Activated B cell treated with CpG ODN at 0.5 μM for 24 hours (primary cell): ENCODE data around the gene CCDC33. TPM values are rescaled to one million over a fixed set of nuclear protein-coding genes. Genes with fewer than 3 reads are reported as not detected.

ENCODE experiments used
- ATAC-seq: fragments of 200-7000 bp; cut with Tn5 transposase; one replicate; pipeline ENCODE4 v1.10.0; 2021; ENCODE audit warnings: low read depth, mild to moderate bottlenecking, moderate library complexity
- CTCF ChIA-PET: fragments of 350-600 bp; sonication (Branson Sonifier 250); formaldehyde crosslinking; loops from one replicate; lab custom pipeline; 2021; ENCODE audit warnings: antibody characterized with exemption; lab: Charles Lee
- POLR2A ChIA-PET: fragments of 350-600 bp; sonication (Branson Sonifier 250); formaldehyde crosslinking; loops from one replicate; lab custom pipeline; 2021; ENCODE audit warnings: antibody characterized with exemption; lab: Charles Lee
- DNase-seq: peaks from one replicate; pipeline ENCODE4 v3.0.0; 2022
- H3K27ac Mint-ChIP-seq: one replicate; pipeline ENCODE4 v1.8.0; 2020; ENCODE audit warnings: mixed read lengths
- H3K27me3 Mint-ChIP-seq: one replicate; pipeline ENCODE4 v1.8.0; 2021; ENCODE audit warnings: mixed read lengths
- H3K36me3 Mint-ChIP-seq: one replicate; pipeline ENCODE4 v1.8.0; 2021; ENCODE audit warnings: low read depth, mixed read lengths
- H3K4me1 Mint-ChIP-seq: one replicate; pipeline ENCODE4 v1.8.0; 2021; ENCODE audit warnings: mixed read lengths
- H3K4me3 Mint-ChIP-seq: one replicate; pipeline ENCODE4 v1.8.0; 2020; ENCODE audit warnings: mild to moderate bottlenecking, mixed read lengths
- H3K9me3 Mint-ChIP-seq: one replicate; pipeline ENCODE4 v1.8.0; 2020; ENCODE audit warnings: mixed read lengths
- CTCF ChIP-seq: fragments of 200-600 bp; IDR thresholded peaks from one replicate; pipeline ENCODE4 v1.8.0; 2022; ENCODE audit warnings: antibody characterized with exemption, mild to moderate bottlenecking
- intact Hi-C: fragments of 100-400 bp; cut with micrococcal nuclease; formaldehyde crosslinking; loops from one replicate; pipeline ENCODE4 v1.15.1; 2024
- total RNA-seq: library from RNA; stranded (reverse); gene quantifications from 2 replicates; pipeline ENCODE4 v1.2.3, GENCODE V29; 2022

The CCDC33 gene
- total RNA-seq = not detected in 2 replicates

GRCh38 chr15:74235962-74236361 lies at the start of gene CCDC33:
Gene CCDC33, plus strand, starts transcription at chr15:74236326. Its CDS starts 394 bp downstream, at chr15:74236720.
- Mint-ChIP-seq H3K27me3 (peaks cover 5% of the 10 kb centered on the region), H3K4me1 (peaks cover 13% of the 10 kb centered on the region), H3K4me3 (no peak within 1 kb of the TSS), H3K9me3 (no peaks in the 10 kb centered on the region), H3K36me3 (no peaks in the 10 kb centered on the region), H3K27ac (peak within 1 kb of the TSS; percentile 46)
- intact Hi-C loops = no loop called here
- ATAC-seq (peak; percentile 82), DNase-seq (peak; percentile 20)
- CTCF ChIA-PET = no interaction called here
- no peak for TF ChIP-seq CTCF
- POLR2A ChIA-PET = interaction anchor here (0.7 kb wide), 1 partner anchor 305 kb away, joined by 6 read pairs; no protein-coding TSS in a partner anchor

- POLR2A ChIA-PET = no interaction called here
- H3K27me3 Mint-ChIP-seq = no peaks in the 10 kb centered on the region
- intact Hi-C loops = no loop called here
- H3K27ac Mint-ChIP-seq = no peak overlapping the region
- H3K4me3 Mint-ChIP-seq = no peak overlapping the region
- ATAC-seq (no peak), DNase-seq (no peak)
- TF ChIP-seq CTCF = no peak
- no peaks in the 10 kb centered on the region for H3K4me1 Mint-ChIP-seq
- no peaks in the 10 kb centered on the region for H3K9me3 Mint-ChIP-seq
- no peaks in the 10 kb centered on the region for H3K36me3 Mint-ChIP-seq
- CTCF ChIA-PET = no interaction called here
Measured at GRCh38 chr15:74188216-74188615, 47.9 kb upstream of the CCDC33 start.

- no peaks in the 10 kb centered on the region for H3K9me3 Mint-ChIP-seq
- no peak for TF ChIP-seq CTCF
- no peak overlapping the region for H3K27ac Mint-ChIP-seq
- no peak overlapping the region for H3K4me3 Mint-ChIP-seq
- no peaks in the 10 kb centered on the region for H3K36me3 Mint-ChIP-seq
- peaks cover 4% of the 10 kb centered on the region for H3K27me3 Mint-ChIP-seq
- no peaks in the 10 kb centered on the region for H3K4me1 Mint-ChIP-seq
- ATAC-seq (no peak), DNase-seq (no peak)
- intact Hi-C loops = no loop called here
- CTCF ChIA-PET = no interaction called here
- POLR2A ChIA-PET = no interaction called here
Measured at GRCh38 chr15:74191798-74192197, 44.3 kb upstream of the CCDC33 start.

GRCh38 chr15:74192751-74193150 lies 43.4 kb upstream of the CCDC33 start:
- no peak overlapping the region for H3K27ac Mint-ChIP-seq
- no peak for TF ChIP-seq CTCF
- ATAC-seq (no peak), DNase-seq (no peak)
- POLR2A ChIA-PET = no interaction called here
- H3K27me3 Mint-ChIP-seq = peaks cover 4% of the 10 kb centered on the region
- CTCF ChIA-PET = no interaction called here
- H3K4me3 Mint-ChIP-seq = no peak overlapping the region
- H3K36me3 Mint-ChIP-seq = no peaks in the 10 kb centered on the region
- intact Hi-C loops = no loop called here
- no peaks in the 10 kb centered on the region for H3K9me3 Mint-ChIP-seq
- no peaks in the 10 kb centered on the region for H3K4me1 Mint-ChIP-seq

- ATAC-seq (no peak), DNase-seq (no peak)
- no peak overlapping the region for H3K27ac Mint-ChIP-seq
- CTCF ChIA-PET = no interaction called here
- H3K27me3 Mint-ChIP-seq = peaks cover 4% of the 10 kb centered on the region
- intact Hi-C loops = no loop called here
- no peaks in the 10 kb centered on the region for H3K4me1 Mint-ChIP-seq
- H3K36me3 Mint-ChIP-seq = no peaks in the 10 kb centered on the region
- TF ChIP-seq CTCF = no peak
- no peaks in the 10 kb centered on the region for H3K9me3 Mint-ChIP-seq
- H3K4me3 Mint-ChIP-seq = no peak overlapping the region
- POLR2A ChIA-PET = no interaction called here
Measured at GRCh38 chr15:74193299-74193718, 42.8 kb upstream of the CCDC33 start.
